Measurements from ENCODE around the gene TMEM59L.
A peak's percentile ranks its signal among the peaks of the same experiment; 100 is the strongest.

Gene TMEM59L

GRCh38 chr19:18636183-18636968 lies 23.7 kb downstream of the TMEM59L start:
- peak; percentile 98 to 100 (median 99) for DNase-seq (ENCODE audit: low read depth in 3 of 3, low spot score in 1 of 3)

DNA sequence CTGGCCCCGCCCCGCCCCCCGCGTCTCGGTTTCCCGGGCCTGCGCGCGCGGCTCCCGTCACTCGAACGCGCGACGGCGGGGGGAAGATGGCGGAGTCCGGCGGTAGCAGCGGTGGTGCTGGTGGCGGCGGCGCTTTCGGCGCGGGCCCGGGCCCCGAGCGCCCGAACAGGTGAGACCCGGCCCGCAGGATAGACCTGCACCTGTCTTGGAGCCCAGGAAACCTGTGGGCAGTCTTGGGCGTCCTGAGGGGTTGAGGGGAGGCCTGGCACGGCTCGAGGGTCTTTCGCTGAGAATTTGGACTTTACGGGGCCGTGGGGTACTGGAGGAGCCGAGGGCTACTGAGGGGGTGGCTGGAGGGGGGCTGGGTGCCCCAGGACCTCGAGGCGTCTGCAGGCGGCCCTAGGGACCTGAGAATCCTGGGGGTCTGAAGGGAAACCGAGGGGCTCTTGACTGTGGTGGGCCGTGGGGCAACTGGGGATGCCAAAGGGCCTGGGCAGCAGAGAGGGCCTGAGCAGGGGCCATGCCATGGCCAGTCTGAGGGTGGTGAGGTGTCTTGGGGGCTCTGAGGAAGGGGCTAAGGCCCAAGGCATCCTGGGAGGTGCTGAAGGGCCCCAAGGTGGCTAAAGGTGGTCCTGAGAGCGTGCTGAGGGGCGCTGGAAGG lies 24.4 kb downstream of the TMEM59L start, which contains the start of gene KLHL26:
KLHL26 (plus strand) TSS at position 60 of the 661 bp plus-strand sequence; CDS start at position 87, 27 bp downstream.
- no peak for DNase-seq (ENCODE audit: low read depth in 3 of 3, low spot score in 1 of 3)

- no peak for DNase-seq (ENCODE audit: low read depth in 3 of 3, low spot score in 1 of 3)
These were observed 25.3 kb downstream of the TMEM59L start for GRCh38 chr19:18637673-18638630.

DNA sequence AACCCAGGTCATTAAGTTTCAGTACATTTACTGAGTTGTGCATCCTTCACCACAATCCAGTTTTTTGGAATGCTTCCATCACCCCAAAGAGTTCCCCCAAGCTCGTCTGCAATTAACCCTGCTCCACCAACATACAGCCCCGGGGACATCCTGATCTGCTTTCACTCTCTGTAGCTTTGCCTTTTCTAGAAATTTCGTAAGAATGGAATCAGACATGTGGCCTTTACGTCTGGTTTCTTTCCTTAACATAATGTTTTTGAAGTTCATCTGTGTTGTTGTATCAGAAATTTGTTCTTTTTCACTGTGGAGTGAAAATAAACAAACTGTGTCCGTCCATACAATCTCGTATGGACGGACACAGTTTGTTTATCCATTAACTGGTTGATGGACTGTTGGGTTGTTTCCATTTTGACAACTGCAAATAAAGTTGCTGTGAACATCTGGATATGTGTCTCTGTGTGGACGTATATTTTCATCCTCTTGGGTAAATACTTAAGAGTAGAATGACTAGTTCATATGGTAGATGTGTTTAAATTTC lies 27.1 kb downstream of the TMEM59L start:
- no peak for DNase-seq (ENCODE audit: low read depth in 3 of 3, low spot score in 1 of 3)

- no peak for DNase-seq (ENCODE audit: low read depth in 3 of 3, low spot score in 1 of 3)
These were observed 31.7 kb downstream of the TMEM59L start for GRCh38 chr19:18644196-18645034.

- DNase-seq (ENCODE audit: low read depth in 3 of 3, low spot score in 1 of 3) = no peak
These were observed 32.4 kb downstream of the TMEM59L start for GRCh38 chr19:18645035-18645511.

DNA sequence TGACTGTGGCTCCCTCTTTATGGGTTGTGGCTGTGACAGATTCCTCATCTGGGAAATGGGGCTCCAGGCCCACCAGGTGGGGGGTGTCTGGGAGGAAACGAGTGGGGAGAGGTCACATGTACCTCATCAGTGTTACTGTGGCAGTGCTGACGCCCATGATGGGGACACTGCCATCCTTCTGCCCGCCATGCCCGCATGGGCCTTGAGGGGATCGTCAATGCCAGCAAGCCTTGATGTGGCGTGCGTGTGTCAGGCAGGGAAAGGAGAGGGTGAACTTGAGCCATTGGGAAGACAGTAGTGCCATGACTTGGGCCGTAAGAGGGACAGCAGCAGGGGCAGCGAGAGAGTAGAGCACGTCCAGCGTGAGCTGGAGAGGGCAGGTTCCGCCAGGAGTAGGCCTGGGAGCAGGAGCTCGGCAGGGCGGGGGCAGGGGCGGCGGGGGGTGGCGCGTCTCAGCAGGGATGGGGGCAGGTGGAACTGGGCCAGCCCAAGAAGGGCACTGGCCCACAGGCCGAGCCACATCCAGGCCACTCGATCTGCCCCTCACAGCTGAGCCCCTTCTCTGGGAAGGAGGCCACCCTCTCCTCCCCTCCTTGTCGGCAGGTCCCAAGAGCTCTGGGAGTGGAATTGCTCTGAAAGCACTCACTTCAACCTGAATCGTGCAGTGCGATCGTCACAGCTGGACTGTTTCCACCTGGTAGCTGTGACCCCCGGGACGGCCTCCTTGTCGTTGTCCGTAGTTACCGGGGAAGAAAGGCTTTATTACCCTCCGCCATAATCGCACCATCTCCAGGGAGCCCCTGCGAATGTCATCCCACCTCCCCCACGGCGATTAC lies 34.1 kb downstream of the TMEM59L start:
- DNase-seq (ENCODE audit: low read depth in 3 of 3, low spot score in 1 of 3) = no peak

DNA sequence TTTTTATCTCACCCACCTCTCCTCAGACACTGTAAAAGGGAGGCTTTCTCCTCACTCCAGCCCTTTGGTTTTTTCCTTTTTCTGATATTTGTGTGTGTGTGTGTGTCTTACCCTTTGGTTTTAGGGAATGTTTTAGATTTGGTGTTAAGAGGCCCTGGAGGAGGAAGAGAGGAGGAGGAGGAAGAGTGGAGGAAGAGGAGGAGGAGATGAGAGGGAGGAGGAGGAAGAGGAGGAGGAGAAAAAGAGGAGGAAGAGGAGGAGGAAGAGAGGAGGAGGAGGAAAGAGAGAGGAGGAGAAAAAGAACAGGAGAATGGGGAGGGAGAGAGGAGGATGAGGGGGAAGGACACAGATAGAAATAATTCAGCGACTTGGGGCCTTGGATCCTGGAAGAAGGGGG lies 34.7 kb downstream of the TMEM59L start:
- no peak for DNase-seq (ENCODE audit: low read depth in 3 of 3, low spot score in 1 of 3)

DNA sequence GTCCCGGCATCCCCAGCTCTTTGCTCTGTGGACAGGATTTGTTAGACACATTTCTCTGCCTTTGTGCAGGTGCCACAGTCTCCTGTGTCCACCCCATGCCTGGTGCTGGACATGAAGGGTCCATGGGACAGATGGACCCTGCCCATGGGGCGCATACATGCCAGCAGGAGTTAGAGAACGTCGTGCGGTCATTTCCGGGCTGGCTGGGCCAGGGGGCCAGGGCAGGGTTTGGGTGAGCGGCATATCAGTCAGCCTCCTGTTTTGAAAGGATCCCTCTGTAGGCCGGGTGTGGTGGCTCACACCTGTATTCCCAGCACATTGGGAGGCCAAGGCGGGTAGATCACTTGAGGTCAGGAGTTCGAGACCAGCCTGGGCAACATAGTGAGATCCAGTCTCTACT lies 35.1 kb downstream of the TMEM59L start:
- DNase-seq (ENCODE audit: low read depth in 3 of 3, low spot score in 1 of 3) = no peak

GRCh38 chr19:18648973-18649315 lies 36.3 kb downstream of the TMEM59L start:
- DNase-seq (ENCODE audit: low read depth in 3 of 3, low spot score in 1 of 3) = no peak

GRCh38 chr19:18649371-18650020 lies 36.8 kb downstream of the TMEM59L start:
- no peak for DNase-seq (ENCODE audit: low read depth in 3 of 3, low spot score in 1 of 3)

- DNase-seq (ENCODE audit: low read depth in 3 of 3, low spot score in 1 of 3) = no peak
These were observed 37.3 kb downstream of the TMEM59L start for GRCh38 chr19:18650021-18650390.

GRCh38 chr19:18650468-18651041 lies 37.9 kb downstream of the TMEM59L start:
- DNase-seq (ENCODE audit: low read depth in 3 of 3, low spot score in 1 of 3) = no peak

DNA sequence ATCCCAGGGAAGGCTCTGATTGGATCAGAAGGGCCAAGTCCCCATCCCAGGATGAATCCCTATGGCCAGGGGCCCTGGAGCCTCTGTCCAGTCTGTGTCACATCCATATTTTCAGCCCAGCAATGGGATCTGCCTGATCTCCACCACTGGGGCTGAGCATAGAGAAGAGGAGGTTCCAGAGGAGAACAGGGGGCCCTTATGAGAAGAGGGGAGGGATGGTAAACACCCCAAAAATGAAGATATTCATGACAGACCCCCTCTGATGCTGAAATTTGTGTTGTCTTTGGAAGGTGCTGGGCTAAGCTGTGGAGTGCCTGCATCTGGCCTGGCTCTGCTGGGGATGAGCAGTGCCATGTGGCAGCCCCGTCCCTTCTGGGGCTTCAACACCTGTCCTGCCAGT lies 38.6 kb downstream of the TMEM59L start:
- DNase-seq (ENCODE audit: low read depth in 3 of 3, low spot score in 1 of 3) = no peak

GRCh38 chr19:18651733-18652132 lies 39.1 kb downstream of the TMEM59L start:
- DNase-seq (ENCODE audit: low read depth in 3 of 3, low spot score in 1 of 3) = no peak

DNA sequence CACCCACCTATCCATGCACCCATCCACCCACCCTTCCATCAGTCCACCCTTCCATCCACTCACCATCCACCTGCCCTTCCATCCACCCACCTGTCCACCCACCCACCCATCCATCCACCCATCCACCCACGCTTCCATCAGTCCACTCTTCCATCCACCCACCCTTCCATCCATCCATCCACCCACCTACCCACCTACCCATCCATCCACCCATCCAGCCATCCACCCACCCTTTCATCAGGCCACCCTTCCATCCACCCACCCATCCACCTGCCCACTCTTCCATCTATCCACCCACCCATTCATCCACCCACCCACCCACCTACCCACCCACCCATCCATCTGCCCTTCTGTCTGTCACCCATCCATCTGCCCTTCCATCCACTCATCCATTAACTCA lies 41.2 kb downstream of the TMEM59L start:
- no peak for DNase-seq (ENCODE audit: low read depth in 3 of 3, low spot score in 1 of 3)

- DNase-seq (ENCODE audit: low read depth in 3 of 3, low spot score in 1 of 3) = no peak
These were observed 41.8 kb downstream of the TMEM59L start for GRCh38 chr19:18654469-18654868.

GRCh38 chr19:18655173-18655844 lies 42.6 kb downstream of the TMEM59L start:
- no peak for DNase-seq (ENCODE audit: low read depth in 3 of 3, low spot score in 1 of 3)

Data from stimulated activated CD4-positive, alpha-beta T cell treated with anti-CD3 and anti-CD28 coated beads, TNF-alpha, amount 100 ng/mL, for 1 hour (primary cell).